ENCODE results near the gene EIF5AL1.

The EIF5AL1 gene

DNA sequence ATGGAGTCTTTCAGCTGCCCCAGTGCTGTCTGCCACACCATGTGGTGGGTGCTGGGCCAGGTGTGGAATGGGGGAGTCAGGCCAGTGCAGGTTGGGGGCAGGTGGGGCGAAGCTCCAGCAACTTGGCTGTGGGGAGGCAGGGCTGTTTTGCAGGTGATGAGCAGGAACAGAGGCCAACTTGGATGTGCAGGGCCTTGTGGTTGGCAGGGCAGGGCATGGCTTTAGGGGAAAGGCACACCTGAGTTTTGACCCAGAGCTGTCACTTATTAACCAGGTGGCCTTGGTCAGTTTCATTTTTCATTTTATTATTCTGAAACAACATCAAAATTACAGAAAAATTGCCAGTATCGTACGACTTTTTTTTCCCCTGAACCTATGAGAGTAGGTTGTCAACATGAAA is 48.9 kb downstream of the EIF5AL1 start:
- no peak for DNase-seq

DNA sequence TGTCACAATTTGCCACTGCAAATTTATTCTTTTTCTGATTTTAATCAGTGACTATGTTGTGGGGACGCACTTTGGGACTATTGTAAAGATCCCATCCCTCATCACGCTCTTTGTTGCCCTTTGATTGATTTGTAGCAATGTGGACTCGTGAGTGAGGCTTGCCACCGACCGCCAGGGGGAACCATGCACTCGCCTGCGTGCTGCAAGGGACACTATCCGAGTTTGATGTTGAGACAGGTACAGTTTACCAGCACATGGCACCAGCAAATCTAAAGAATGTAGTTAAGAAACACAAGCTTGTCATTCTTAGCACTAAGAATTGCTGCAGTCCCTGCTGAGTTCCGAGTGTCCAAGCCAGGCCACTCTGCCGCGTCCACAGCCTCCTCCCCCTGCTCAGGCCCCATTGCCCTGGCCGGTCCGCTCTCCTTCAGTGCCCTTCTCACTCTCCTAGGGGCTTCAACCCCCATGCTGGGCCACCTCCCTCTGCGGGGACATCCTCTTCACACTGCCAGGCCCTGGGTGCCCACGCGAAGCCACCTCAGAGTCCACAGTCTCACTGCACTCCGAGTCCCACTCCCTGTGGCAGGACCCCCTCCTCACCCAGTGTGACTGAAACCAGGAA is 49.9 kb downstream of the EIF5AL1 start:
- DNase-seq: peak; percentile 63 to 81 (median 71)

DNA sequence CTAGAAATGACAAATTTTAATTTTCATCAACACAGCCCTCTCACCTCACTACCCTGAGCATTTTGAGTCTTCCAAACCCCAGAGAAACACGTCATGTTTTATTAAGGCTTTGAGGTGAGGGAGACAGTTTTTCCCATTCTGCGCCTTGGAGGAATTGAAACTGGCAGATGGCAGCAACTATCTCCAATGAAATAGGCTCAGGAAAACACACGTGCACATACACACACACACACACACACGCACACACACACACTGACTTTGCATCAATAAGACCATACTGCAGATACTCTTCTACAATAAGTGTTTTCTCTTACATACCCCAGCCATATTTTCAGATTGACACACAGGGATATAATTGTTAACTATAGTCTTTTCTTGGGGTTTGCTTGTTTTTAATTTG is 51.1 kb downstream of the EIF5AL1 start:
- DNase-seq: peak in 2 of 3 donors; percentile 16 to 17

Data from suppressor macrophage treated with lipopolysaccharide for 1 hour (primary cell).